ENCODE results near the gene LCP2.

- TF ChIP-seq POLR2AphosphoS5 (IDR thresholded peaks at IDR 0.05; ENCODE audit: low read depth, low read length): no peak
- no peak for TF ChIP-seq CTCF (IDR thresholded peaks at IDR 0.05)
- no peak for TF ChIP-seq TCF7L2 (IDR thresholded peaks at IDR 0.05; ENCODE audit: low read depth, low read length)
- TF ChIP-seq SIN3A (IDR thresholded peaks at IDR 0.05; ENCODE audit: borderline replicate concordance, insufficient read depth, low read depth, low read length): no peak
Observed at GRCh38 chr5:170330568-170331054, 33.0 kb upstream of the LCP2 start.

Measured in Panc1 (cell line).